WI38 (cell line): ENCODE measurements around the gene TASP1.

Experiments
- H3K4me3 ChIP-seq: 2 replicates; pipeline ENCODE4 v1.5.1; 2011; ENCODE audit warnings: low read depth, mild to moderate bottlenecking, control low read depth, low read length
- TF ChIP-seq, protein P1 (sequence below): IDR thresholded peaks from 2 replicates; pipeline ENCODE4 v1.5.1; 2012; ENCODE audit warnings: low read depth, mild to moderate bottlenecking, control low read depth, low read length

Gene TASP1

DNA sequence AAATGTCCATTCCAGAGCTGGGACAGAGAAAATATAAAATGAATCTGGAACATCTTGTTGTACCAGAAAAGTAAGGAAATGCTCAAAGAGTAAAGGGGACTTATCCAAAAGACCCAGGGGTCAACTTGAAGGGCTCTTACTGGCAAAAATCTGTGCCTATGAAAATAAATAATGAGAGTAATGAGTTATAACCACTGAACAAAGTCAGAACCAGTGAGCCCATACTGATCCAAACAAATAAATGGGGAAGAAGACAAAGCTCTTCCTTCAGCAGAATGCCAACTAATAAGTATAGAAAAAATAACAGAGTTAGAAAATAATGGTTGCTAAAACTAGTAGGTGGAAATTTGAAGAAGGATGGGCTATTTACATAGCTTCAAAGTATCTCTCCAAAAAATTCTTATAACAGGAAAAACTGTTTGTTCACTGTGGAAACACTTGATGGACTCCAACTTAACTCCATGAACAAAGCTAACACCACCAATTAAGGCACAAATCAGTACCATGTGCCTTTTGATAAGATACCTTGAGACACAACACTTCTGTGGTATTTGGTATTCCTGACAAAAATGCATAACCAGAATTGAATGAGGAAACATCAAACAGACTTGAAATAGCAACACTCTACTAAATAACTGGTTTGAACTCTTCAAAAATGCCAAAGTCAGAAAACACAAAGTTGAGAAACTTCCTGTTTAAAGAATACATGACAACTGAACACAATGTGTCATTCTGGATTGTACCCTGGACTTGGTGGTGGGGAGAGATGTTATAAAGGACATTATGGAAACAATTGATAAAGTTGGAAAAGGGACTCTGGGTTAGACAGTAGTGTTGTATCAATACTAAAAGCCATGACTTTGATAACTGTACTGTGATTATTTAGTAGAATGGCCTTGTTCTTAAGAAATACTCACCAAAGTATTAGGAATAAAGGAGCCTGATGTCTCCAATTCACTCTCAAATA, 220.2 kb downstream of the TASP1 start:
- no peak overlapping the region for H3K4me3 ChIP-seq

DNA sequence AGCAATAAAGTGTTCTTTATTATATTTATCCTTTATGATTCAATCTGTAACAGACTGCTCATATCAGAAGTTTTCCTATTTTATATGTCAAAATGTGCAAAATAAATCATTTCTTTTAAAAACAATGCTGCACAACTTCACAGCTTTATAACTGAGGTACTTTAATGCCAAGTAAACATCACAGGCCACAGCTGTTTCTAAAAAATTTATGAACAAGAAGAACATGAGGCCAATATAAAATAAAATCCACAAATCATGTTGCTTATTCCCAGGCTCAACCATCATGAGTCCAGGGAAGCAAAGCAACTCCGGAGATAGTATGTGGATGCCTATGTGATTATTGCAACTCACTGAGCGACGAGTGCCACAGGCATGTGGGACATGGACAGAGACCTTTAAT, 222.2 kb downstream of the TASP1 start:
- no peak overlapping the region for H3K4me3 ChIP-seq

More for the DNA sequence above, 220.2 kb downstream of the TASP1 start:
- TF ChIP-seq, protein P1, sequence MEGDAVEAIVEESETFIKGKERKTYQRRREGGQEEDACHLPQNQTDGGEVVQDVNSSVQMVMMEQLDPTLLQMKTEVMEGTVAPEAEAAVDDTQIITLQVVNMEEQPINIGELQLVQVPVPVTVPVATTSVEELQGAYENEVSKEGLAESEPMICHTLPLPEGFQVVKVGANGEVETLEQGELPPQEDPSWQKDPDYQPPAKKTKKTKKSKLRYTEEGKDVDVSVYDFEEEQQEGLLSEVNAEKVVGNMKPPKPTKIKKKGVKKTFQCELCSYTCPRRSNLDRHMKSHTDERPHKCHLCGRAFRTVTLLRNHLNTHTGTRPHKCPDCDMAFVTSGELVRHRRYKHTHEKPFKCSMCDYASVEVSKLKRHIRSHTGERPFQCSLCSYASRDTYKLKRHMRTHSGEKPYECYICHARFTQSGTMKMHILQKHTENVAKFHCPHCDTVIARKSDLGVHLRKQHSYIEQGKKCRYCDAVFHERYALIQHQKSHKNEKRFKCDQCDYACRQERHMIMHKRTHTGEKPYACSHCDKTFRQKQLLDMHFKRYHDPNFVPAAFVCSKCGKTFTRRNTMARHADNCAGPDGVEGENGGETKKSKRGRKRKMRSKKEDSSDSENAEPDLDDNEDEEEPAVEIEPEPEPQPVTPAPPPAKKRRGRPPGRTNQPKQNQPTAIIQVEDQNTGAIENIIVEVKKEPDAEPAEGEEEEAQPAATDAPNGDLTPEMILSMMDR: no peak

DNA sequence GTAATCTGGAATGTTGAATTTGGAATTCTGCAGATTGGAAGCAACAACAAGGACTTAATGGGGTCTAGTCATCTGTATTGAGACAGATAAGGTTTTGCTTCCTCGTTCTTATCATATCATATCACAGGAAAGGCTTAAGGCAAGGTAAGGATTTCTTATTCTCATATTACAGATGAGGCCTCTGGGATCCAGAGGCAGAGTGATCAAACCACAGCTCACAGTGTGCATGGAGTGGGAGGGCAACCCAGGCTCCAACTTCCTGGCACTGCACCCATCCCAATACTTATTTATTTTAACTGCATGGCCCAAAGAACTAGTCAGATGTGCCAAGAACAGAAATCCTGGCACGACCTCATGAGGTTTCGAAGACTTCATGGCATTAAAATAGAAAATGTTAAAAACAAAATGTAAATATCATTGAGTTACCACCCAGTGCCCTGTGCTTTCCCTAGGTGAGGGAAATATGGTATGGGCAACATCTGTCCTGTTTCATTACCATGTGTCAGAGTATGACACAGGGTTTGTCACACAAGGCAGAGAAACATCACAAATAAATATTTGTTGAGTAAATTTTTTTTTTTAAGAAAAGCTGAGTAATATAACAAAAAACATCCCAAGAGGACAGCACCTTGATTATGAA, 225.8 kb downstream of the TASP1 start:
- TF ChIP-seq, protein P1: no peak
- H3K4me3 ChIP-seq: no peak overlapping the region

More for the DNA sequence above, 222.2 kb downstream of the TASP1 start:
- TF ChIP-seq, protein P1: no peak

DNA sequence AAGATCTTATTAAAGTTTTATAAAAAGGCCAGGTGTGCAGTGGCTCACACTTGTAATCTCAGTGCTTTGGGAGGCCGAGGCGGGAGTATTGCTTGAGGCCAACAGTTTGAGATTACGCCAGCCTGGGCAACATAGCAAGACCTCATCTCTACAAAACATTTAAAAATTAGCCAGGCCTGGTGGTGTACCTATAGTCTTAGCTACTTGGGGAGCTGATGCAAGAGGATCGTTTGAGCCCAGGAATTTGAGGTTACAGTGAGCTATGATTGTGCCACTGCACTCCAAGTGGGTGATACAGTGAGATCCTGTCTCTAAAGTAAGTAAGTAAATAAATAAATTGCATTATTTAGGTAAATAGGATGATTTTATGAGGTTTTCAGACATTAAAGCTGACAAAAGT, 234.4 kb downstream of the TASP1 start:
- no peak overlapping the region for H3K4me3 ChIP-seq
- TF ChIP-seq, protein P1: no peak

DNA sequence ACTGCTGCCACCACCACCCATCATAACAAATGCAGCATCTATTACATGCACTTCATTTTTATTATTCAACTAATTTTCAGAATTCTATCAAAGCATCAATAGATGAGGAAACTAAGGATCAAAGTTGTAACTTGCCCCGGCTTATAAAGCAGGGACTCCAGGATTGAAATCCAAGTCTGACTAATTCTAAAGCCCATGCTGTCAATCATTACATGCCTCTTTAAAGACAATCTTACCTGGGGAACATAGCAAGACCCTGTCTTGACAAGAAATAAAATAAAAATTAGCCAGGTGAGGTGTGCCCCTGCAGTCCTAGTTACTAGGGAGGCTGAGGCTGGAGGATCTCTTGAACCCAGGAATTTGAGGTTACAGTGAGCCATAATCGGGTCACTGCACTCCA, 235.3 kb downstream of the TASP1 start:
- TF ChIP-seq, protein P1: no peak
- H3K4me3 ChIP-seq: no peak overlapping the region

DNA sequence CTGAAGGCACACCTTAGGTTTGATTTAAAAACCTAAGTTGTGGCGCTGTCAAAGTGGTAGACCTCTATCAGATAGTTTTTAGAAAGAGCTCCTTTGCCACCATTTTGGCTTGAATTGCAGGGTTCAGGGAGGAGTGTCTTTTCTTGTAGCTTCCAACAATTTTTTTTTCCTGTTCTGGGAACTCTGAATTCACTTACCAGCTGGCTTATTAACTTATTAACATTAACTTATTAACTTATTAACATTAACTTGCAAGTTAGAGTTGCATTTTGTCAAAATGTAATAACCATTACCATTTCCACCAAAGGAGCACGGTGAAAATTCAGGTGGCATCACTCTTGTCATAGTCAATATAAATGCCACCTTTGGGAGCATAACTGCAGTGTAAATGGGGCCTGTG, 235.7 kb downstream of the TASP1 start:
- TF ChIP-seq, protein P1: no peak
- no peak overlapping the region for H3K4me3 ChIP-seq
